Thyroid gland (tissue), 4 donors: ENCODE results near the gene PIK3CD.

Experiments
- CTCF ChIP-seq, 6 experiments: fragments of 200-600 bp in 3 of 6; fragments of 450-650 bp in 3 of 6; sonication (generic) in 3 of 6; IDR thresholded peaks; one replicate each; pipeline ENCODE4 v1.5.1; 2016 to 2019; ENCODE audit warnings: antibody characterized with exemption in 6 of 6, mild to moderate bottlenecking in 2 of 6, inconsistent platforms in 1 of 6, moderate library complexity in 1 of 6
- POLR2A ChIP-seq, 2 donors: fragments of 450-650 bp; IDR thresholded peaks; one replicate each; pipeline ENCODE4 v1.6.1; 2017; ENCODE audit warnings: antibody characterized with exemption in 2 of 2, mild to moderate bottlenecking in 2 of 2, moderate library complexity in 1 of 2

DNA sequence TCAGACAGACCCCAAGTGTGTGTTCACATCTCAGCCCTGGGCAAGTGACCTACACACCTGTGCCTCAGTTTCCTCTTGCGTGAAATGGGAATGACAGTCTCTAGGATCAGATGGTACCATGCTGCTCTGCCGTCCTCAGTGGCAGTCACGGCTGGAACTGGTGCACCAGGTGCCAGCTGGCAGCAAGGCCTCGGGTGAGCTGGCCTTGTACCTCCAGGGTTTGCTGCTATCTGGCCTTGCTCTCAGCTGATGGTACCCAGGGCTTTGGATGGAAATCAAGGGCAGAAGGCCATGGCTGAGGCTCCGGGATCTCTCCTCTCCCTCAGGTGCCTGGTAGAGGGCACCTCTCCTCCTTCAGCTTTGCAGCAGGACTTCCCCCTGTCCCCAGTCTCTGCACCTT is 41.5 kb upstream of the PIK3CD start:
- no peak for TF ChIP-seq POLR2A (IDR thresholded peaks at IDR 0.05)
- TF ChIP-seq CTCF (IDR thresholded peaks at IDR 0.05): no peak
